Measurements from ENCODE around the gene EXD3. TPM values are rescaled to one million over a fixed set of nuclear protein-coding genes. Genes with fewer than 3 reads are reported as not detected.

The EXD3 gene
- total RNA-seq, 1 donor from 2014 or later: 19.5 TPM

GRCh38 chr9:137325799-137326198 is 97.2 kb downstream of the EXD3 start:
- DNase-seq (ENCODE audit: extremely low spot score, unreplicated experiment): no peak
- Mint-ChIP-seq H3K9me3 (no peaks in the 10 kb centered on the region), H3K27ac (no peak overlapping the region), H3K27me3 (peaks cover 4% of the 10 kb centered on the region), H3K4me3 (no peak overlapping the region), H3K4me1 (ENCODE audit: unreplicated experiment) (no peaks in the 10 kb centered on the region), H3K36me3 (no peaks in the 10 kb centered on the region)
- TF ChIP-seq CTCF (conservative IDR thresholded peaks at IDR 0.05): no peak

- no peak for TF ChIP-seq CTCF (conservative IDR thresholded peaks at IDR 0.05)
- H3K27me3 Mint-ChIP-seq: peaks cover 4% of the 10 kb centered on the region
- no peaks in the 10 kb centered on the region for H3K9me3 Mint-ChIP-seq
Observed at GRCh38 chr9:137325124-137325523, 97.8 kb downstream of the EXD3 start.

GRCh38 chr9:137323531-137324331 is 99.2 kb downstream of the EXD3 start:
- H3K9me3 Mint-ChIP-seq: no peaks in the 10 kb centered on the region
- no peak overlapping the region for H3K4me3 Mint-ChIP-seq
- H3K27me3 Mint-ChIP-seq: peaks cover 4% of the 10 kb centered on the region
- no peak for TF ChIP-seq CTCF (conservative IDR thresholded peaks at IDR 0.05)
- H3K27ac Mint-ChIP-seq: no peak overlapping the region
- DNase-seq (ENCODE audit: extremely low spot score, unreplicated experiment): no peak
- no peaks in the 10 kb centered on the region for H3K4me1 Mint-ChIP-seq (ENCODE audit: unreplicated experiment)
- no peaks in the 10 kb centered on the region for H3K36me3 Mint-ChIP-seq

More at GRCh38 chr9:137325124-137325523, 97.8 kb downstream of the EXD3 start:
- Mint-ChIP-seq H3K27ac (no peak overlapping the region), H3K36me3 (no peaks in the 10 kb centered on the region), H3K4me3 (no peak overlapping the region), H3K4me1 (ENCODE audit: unreplicated experiment) (no peaks in the 10 kb centered on the region)
- no peak for DNase-seq (ENCODE audit: extremely low spot score, unreplicated experiment)

GRCh38 chr9:137321726-137322361 is 101.1 kb downstream of the EXD3 start:
- DNase-seq (ENCODE audit: extremely low spot score, unreplicated experiment): no peak
- no peak for TF ChIP-seq CTCF (conservative IDR thresholded peaks at IDR 0.05)
- Mint-ChIP-seq H3K9me3 (no peaks in the 10 kb centered on the region), H3K36me3 (no peaks in the 10 kb centered on the region), H3K4me3 (no peak overlapping the region), H3K27ac (no peak overlapping the region), H3K4me1 (ENCODE audit: unreplicated experiment) (no peaks in the 10 kb centered on the region), H3K27me3 (no peaks in the 10 kb centered on the region)

GRCh38 chr9:137320555-137321384 is 102.2 kb downstream of the EXD3 start:
- H3K4me1 Mint-ChIP-seq (ENCODE audit: unreplicated experiment): no peaks in the 10 kb centered on the region
- peak; percentile 67 for DNase-seq (ENCODE audit: extremely low spot score, unreplicated experiment)

More at GRCh38 chr9:137320555-137321384, 102.2 kb downstream of the EXD3 start:
- Mint-ChIP-seq H3K27me3 (no peaks in the 10 kb centered on the region), H3K9me3 (no peaks in the 10 kb centered on the region), H3K27ac (no peak overlapping the region), H3K4me3 (no peak overlapping the region), H3K36me3 (no peaks in the 10 kb centered on the region)
- TF ChIP-seq CTCF (conservative IDR thresholded peaks at IDR 0.05): no peak
